ENCODE results near the gene DDR1.
"Not testable (repeated sequence)": the region's sequence is repeated elsewhere in the genome, so short reads cannot be mapped to it uniquely, and the experiment has no call there.

Gene DDR1

GRCh38 chr6:30883685-30884520, at the start of gene DDR1:
DDR1 (plus strand) TSS chr6:30884519; CDS start chr6:30888730, 4,211 bp downstream.
- peak; percentile 80 for DNase-seq

GRCh38 chr6:30834646-30835045, 49.7 kb upstream of the DDR1 start:
- no peak for DNase-seq

GRCh38 chr6:30835576-30835975, 48.7 kb upstream of the DDR1 start:
- no peak for DNase-seq

GRCh38 chr6:30836431-30836866, 47.9 kb upstream of the DDR1 start:
- no peak for DNase-seq

GRCh38 chr6:30836957-30837356, 47.4 kb upstream of the DDR1 start:
- DNase-seq = no peak

GRCh38 chr6:30837432-30837831, 46.9 kb upstream of the DDR1 start:
- no peak for DNase-seq

DNA sequence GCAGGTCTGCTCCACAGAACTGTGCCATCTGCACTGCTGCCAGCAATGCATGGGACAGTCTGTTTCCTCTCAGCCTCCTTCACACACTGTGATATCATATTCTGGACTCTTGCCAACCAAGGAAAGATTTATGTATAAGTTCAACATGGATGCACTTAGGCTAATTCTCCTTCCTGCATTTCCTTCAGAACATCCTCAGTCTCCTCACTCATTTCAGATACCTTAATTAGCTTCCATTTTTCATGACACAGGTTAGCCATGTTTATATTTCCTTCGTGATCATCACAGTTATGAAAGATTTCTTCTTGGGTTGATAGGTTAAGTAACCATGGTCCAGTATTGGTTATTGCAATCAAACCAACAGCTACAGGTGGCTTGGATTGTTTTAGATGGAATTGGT, 46.4 kb upstream of the DDR1 start:
- DNase-seq = no peak

GRCh38 chr6:30839671-30840070, 44.6 kb upstream of the DDR1 start:
- DNase-seq = no peak

GRCh38 chr6:30840084-30840934, 44.0 kb upstream of the DDR1 start:
- peak; percentile 22 for DNase-seq

DNA sequence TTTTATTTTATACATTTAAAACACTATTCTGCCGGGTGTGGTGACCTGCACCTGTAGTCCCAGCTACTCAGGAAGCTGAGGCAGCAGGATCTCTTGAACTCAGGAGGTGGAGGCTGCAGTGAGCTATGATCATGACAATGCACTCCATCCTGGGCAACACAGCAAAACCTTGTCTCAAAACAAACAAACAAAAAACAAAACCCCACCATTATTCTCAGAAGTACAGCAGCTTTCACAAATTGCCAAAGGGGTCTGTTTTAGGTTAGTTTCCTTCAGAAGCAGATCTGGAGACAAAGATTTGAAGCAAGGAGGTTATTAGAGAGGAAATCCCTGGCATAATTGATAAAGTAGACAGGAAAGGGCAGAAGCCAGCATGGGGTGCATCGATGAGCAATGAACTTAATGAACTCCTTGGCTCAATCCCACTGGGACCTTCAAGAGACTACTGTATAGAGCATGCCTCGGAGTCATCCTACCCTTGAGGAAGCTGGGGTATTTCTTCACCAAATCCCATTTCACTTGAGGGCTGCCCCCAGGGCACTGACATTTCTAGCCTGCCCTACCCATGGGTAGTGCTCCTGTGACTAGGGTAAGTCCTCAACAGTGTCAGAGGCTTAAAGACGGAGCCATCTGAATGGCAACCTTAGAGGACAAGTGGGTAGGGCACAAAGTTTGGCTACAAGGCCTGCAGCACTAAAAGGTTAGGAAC, 43.2 kb upstream of the DDR1 start:
- DNase-seq = no peak

- DNase-seq = no peak
Measured at GRCh38 chr6:30841644-30842504, 42.4 kb upstream of the DDR1 start.

- no peak for DNase-seq
Measured at GRCh38 chr6:30842754-30843610, 41.3 kb upstream of the DDR1 start.

- DNase-seq = no peak
Measured at GRCh38 chr6:30843611-30843998, 40.7 kb upstream of the DDR1 start.

DNA sequence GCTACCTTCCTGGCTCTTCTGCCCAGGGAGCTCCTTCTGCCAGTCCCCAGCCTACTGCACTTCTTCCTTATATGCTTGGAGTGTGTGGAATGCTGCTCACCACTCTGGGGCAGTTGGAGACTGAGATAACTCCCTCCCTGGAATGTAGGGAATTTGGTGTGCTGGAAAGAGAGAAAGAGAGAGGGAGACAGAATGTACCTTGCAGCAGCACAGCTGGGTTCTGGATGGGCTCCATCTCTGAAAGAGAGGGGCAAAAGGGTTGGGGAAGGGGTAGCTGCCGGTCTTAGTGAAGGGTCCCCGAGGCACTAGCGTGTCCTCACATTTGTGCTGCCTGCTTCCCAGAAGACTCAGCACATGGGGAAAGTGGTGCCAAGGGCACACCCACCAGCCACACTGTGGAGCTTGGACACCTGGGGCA, 40.2 kb upstream of the DDR1 start:
- no peak for DNase-seq

DNA sequence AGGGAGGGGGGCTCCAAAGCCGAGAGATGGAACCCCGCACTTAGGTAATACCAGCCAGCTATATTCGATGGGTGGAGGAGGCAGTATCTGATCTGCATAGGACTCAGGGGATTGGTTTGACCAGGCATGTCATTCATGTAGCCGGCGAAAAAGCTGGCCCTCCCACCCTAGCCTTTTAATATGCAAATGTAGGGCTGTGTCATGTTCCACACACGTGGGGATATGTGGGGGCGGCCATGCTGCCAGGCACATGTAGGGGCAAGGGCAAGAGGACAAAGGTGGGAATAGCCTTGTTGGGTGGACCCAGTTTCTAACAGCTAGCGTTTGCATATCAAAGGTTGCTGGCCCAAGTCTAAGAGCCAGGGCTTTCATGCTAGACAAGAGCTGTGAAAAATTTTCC, 39.1 kb upstream of the DDR1 start:
- no peak for DNase-seq

DNA sequence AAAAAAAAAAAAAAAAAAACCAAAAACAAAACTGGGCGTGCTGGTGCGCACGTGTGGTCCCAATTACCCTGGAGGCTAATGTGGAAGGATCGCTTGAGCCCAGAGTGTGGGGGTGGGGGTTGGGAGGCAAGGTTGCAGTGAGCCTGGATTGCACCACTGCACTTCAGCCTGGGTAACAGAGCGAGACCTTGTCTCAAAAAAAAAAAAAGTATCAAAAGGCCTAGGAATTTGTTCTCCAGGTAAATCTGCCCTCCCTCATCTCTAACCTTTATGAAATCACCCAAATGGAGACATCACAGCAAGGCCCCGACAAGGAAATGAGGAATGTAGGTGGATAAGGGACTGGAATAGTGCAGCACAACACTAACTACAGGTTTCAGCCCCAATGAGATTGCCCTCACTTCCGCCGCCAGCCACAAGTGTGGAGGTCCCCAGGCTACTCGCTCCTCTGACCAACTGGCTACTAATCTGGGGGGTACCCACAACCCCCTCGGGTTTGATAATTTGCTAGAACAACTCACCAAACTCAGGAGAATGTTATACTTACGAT, 36.8 kb upstream of the DDR1 start:
- DNase-seq = no peak

- DNase-seq = no peak
Measured at GRCh38 chr6:30847971-30848436, 36.3 kb upstream of the DDR1 start.

DNA sequence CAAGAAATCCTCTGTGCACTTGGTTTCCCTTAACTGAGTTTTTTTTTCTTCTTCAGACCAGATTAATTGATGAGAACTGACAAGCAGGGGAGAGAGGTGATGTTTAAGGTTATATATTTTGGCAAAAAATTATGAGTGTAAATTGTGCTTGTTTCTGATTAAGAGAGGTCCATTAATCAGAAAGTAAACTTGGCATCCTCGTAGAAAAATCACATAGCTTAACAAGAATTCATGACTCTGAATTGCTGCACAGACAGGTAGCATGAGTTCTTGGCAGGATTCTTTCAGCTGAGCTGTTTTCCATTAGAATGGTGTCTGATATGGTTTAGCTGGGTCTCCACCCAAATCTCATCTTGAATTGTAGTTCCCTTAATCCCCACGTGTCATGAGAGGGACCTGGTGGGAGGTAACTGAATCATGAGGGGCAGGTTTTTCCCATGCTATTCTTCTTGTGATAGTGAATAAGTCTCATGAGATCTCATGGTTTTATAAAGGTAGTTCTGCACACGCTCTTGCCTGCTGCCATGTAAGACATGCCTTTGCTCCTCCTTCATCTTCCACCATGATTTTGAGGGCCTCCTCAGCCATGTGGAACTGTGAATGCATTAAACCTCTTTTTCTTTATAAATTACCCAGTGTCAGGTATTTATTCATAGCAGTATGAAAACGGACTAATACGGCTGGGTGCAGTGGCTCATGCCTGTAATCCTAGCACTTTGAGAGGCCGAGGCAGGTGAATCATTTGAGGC, 34.2 kb upstream of the DDR1 start:
- no peak for DNase-seq

DNA sequence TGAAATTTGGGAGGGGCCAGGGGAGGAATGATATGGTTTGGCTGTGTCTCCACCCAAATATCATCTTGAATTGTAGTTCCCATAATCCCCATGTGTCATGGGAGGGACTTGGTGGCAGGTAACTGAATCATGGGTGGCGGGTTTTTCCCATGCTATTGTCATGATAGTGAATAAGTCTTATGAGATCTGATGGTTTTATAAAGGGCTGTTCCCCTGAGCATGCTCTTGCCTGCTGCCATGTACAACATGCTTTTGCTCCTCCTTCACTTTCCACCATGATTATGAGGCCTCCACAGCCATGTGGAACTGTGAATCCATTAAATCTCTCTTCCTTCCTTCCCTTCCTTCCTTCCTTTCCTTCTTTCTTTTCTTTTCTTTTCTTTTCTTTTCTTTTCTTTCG, 31.9 kb upstream of the DDR1 start:
- not testable (repeated sequence) for DNase-seq

All from NCI-H146 (cell line).